PC-9 (cell line): ENCODE measurements around the gene SNX1.

Experiments
- EZH2 ChIP-seq: fragments of 200-600 bp; sonication (generic); IDR thresholded peaks from 2 replicates; pipeline ENCODE4 v1.8.0; 2017; ENCODE audit warnings: antibody characterized with exemption, low read depth
- TF ChIP-seq, protein P1 (sequence below): fragments of 200-600 bp; sonication (generic); conservative IDR thresholded peaks from 2 replicates; pipeline ENCODE4 v1.6.1; 2017; ENCODE audit warnings: mixed run types, antibody characterized with exemption, mild to moderate bottlenecking, moderate library complexity

DNA sequence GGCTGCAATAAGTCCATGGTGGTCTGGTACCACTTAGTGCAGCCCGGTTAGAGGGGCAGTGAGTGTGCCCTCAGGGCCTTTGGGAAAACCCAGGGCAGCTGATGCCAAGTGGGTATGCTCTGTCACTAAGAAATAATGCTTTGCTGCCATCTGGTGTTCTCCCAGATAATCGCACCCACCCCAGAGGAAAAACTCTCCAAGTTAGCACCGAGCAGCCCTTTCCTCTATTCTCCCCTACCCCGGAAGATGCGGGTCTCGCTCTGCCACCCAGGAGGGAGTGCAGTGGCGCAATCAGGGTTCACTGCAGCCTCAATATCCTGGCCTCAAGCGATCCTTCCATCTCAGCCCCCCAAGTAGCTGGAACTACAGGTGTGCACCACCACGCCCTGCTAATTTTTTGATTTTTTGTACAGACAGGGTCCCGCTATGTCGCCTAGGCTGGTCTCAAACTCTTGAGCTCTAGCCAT, 28.2 kb upstream of the SNX1 start:
- TF ChIP-seq, protein P1, sequence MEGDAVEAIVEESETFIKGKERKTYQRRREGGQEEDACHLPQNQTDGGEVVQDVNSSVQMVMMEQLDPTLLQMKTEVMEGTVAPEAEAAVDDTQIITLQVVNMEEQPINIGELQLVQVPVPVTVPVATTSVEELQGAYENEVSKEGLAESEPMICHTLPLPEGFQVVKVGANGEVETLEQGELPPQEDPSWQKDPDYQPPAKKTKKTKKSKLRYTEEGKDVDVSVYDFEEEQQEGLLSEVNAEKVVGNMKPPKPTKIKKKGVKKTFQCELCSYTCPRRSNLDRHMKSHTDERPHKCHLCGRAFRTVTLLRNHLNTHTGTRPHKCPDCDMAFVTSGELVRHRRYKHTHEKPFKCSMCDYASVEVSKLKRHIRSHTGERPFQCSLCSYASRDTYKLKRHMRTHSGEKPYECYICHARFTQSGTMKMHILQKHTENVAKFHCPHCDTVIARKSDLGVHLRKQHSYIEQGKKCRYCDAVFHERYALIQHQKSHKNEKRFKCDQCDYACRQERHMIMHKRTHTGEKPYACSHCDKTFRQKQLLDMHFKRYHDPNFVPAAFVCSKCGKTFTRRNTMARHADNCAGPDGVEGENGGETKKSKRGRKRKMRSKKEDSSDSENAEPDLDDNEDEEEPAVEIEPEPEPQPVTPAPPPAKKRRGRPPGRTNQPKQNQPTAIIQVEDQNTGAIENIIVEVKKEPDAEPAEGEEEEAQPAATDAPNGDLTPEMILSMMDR, result peak; percentile 80
- TF ChIP-seq EZH2, result no peak
